Caki2 (cell line): ENCODE data around the gene IGF2. TPM values are rescaled to one million over a fixed set of nuclear protein-coding genes. Genes with fewer than 3 reads are reported as not detected.

Source experiments
- DNase-seq: peaks from one replicate; pipeline ENCODE4 v3.0.0-alpha.2; 2015; ENCODE audit warnings: low read depth
- in situ Hi-C: cut with HindIII; loops from 2 replicates; pipeline ENCODE4 v1.10.0; 2016; ENCODE audit warnings: low sequenced_read_pairs, low pct_unique_long_range_greater_than_20kb, mixed read lengths
- total RNA-seq: library from RNA; depleted of rRNA; stranded (reverse); fragments of >200 nt; shearing (Covaris generic); gene quantifications from 2 replicates; pipeline ENCODE4 v1.2.3, GENCODE V29; 2014; ENCODE audit warnings: low replicate concordance

IGF2 gene
- total RNA-seq, 1 experiment from 2014 or later, result 2.3 TPM

DNA sequence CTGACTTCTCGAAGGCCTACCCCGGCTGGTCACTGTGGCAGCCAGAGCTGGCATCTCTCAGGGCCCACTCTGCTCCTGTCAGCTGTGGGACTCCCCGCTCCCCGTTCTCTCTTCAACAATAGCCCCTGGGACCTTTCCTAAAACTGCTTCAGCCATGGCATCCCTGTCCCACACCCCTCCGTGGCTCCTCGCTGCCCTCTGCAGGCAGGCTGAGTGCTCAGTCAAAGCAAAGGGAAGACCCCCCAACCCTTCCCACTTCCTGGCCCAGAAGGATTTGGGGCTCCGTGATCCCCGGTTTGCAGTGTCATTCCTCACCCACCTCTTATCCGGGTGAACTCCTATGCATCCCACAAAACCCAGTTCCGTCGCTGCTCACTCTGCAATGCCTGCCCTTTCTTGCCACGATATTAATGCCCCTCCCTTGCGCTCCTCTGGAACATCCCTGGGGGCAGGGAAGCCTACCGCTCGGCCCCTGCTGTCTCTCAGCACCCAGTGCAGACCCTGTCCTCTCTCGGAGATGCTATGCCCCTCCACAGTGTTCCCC, 34.0 kb upstream of the IGF2 start:
- DNase-seq, result no peak
- in situ Hi-C loops, result no loop called here

DNA sequence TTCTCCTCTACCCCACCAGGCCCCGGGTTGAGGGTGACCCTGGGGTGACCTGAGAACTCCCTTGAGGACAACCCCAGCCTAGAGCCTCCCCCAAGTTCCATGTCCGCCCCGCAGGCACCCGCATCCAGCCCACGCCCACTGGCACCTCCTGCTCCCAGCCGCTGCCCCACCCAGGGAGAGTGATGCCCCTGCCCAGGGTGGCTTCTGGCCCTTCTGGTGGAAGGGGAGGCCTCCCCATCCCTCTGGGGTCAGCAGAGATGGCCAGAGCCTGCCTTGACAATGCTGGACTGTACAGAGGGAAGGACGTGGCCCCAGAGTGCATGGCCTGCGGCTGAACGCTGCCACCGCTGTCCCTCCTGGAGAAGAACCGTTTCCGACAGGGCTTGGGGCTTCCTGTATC, 33.5 kb upstream of the IGF2 start:
- no peak for DNase-seq
- in situ Hi-C loops, result no loop called here

DNA sequence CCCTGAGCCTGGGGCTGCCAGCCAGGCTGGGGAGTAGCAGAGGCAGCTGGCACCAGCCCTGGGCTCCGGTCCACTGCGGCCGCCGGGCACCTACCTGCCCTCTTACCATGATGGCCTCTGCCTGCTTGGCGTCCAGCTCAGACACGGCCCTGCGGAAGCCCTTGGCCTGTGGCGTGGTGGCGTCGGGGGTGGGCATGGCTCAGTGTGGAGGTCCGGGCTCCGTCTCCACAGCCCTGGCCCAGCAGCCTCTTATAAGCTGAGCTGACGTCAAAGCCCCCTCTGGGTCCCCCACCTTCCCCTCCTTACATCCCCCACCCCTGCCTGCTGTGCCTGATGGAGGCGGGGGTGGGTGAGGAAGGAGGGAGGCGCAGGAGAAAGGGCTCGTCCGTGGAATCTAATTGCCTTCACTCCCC, 32.4 kb upstream of the IGF2 start, which contains the start of gene TH:
TH (minus strand) TSS at position 225 of the 413 bp plus-strand sequence; CDS start at position 196, 29 bp downstream.
- in situ Hi-C loops, result no loop called here
- no peak for DNase-seq

DNA sequence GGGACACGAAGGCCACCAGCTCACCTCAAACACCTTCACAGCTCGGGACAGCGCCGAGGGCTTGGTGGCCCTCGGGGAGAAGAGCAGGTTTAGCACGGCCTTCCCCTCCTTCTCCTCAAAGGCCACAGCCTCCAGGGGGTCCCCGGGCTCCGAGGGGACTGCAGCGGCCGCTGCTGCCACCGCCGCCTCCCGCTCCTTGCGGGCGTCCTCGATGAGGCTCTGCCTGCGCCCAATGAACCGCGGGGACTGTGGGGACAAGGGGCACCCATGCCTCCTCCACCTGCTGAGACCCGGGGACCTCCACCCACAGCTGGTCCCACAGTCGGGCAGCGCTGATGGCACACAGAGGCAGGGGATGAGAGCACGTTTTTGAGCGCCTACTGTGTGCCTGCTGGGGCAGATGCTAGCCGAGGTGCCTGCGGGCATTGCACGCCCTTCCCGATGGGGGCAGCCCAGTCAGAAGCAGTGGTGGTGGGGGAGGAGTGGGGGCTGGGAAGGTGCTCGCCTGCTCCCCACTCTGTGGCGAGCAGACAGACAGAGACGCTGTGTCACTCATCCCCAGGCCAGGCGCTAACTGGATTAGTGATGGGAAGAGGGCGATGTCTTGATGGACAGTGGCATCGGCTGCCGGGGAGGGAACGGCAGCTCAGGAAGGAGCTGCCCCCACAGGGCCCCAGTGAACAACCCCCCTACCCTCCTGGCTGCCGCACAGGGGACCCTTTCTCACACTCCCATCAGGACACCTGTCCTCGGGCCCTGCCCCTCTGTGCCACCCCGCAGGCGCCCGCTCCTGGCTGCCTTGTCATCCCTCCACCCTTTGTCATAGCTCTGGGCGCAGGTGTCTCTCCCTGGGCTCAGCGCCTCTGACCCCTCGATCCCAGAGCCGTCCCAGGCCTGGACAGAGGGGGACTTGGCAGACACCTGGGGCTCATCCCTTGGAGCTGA, 30.7 kb upstream of the IGF2 start:
- DNase-seq, result no peak

DNA sequence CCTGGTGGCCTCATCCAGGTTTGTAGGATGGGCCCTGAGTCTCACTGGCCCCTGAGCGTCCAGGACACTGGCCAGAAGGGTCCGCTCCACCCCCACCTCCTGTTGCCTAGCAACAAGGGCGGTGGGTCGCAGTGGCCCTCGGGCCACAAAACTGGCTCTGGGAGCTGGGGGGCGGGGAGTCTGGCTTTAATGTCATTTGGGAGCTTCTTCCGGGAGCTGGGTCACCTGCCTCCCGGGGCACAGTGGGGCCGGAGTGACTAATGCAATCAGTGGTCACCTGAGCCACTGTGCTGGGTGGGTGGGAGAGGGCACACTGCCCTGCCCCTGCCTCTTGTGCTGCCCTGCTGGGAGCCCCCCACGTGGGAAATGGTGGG, 29.8 kb upstream of the IGF2 start:
- no peak for DNase-seq
- in situ Hi-C loops, result no loop called here

More for the DNA sequence above, 30.7 kb upstream of the IGF2 start:
- in situ Hi-C loops, result no loop called here

DNA sequence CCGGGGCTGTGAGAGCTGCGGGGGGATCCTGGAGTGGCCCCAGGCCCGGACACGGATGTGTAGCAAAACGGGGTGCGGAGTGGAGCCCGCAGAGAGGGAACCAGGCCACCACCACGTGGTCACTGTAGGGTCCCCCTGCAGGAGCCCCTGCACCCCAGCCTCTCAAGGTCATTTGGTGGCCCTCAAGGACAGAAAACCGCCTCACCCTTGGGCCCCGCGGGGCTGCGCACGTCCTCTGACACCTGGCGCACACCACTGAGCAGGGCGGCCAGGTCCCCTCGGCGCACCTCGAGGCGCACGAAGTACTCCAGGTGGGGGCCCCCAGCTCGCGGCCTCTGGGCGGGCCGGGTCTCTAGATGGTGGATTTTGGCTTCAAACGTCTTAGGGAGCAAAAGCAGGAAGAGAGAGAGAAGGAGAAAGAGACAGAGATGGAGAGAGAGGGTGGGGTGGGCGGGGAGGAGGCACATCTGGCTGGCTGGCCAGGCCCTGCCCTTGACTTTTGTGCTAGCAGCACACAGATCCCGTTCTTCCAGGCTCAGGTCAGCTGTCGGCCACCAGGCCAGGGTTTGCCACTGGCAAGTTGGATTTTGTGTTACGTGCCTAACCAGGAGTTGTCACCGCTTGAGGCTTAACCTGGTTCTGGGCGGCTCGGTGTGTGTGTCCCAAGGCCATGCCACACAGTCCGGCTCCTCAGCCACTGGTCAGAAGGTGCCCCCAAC, 29.3 kb upstream of the IGF2 start:
- DNase-seq, result no peak
- in situ Hi-C loops, result no loop called here

DNA sequence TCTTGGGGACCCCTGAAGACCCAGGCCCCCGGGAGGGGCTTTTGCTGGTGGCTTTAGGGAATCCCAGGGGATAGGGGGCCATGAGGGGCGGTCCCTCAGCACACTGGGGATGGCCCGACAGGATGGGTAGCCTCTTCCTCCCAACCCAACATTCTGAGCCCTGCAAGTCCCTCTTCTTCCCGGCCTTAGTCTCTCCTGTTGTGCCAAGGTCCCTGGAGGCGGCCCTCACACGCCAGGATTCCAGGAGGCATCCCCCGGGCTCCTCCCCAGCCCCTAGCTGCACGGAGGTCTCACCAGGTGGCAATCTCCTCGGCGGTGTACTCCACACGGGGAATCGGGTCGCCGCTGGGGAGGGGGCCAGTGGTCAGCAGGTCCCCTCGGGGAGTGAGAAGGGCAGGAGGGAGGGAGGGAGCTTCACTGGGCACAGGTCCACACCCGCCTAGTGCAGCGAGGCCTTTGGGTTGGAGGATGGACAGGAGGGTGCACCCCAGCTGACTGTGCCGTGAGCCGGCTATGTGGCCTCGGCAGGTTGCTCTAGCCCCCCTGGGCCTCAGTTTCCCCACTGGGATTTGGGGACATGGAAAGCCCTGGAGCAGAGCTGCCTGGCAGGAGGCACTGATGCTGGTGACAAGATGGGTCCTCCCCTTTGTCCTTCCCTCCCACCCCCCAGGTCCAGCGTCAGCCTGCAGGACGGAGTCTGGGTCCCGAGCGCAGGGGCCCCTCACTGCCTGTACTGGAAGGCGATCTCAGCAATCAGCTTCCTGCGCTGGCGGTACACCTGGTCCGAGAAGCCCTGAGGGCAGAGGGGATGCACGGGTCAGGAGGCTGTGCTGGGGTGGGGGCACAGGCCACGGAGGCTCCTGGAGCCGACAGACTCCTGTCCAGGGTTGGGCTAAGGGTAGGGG, 28.2 kb upstream of the IGF2 start:
- no peak for DNase-seq
- in situ Hi-C loops, result no loop called here

DNA sequence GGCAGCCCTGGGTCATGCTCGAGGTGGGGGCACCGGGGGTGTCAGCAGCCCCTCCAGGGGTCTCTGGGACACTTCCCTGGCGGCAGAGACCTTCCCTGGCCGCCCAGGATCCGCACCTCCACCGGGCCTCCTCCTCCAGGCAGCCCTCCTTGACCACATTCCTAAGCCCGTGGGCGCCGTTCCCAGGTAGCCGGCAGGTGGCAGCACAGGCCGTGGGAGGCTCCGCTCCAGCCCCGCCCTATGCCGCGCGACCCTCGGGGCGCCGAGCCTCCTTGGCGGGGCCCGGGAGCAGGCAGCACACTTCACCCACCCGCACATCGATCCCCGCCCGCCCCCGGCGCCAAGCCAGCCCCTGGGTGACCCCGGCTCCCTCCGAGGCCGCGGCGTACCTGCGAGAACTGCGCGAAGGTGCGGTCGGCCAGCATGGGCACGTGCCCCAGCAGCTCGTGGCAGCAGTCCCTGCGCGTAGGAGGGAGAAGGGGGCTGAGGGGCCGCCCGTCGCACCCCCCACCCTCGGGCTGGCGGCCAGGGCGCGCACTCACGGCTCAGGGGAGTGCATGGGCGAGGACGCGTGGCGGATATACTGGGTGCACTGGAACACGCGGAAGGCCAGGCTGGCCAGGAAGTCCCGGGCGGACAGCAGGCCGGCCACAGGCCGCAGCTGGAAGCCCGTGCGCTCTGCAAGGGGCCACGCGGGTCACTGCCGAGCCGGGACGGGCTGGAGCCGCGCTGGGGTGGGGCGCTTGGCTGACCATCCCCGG, 27.1 kb upstream of the IGF2 start:
- DNase-seq, result no peak
- in situ Hi-C loops, result no loop called here

DNA sequence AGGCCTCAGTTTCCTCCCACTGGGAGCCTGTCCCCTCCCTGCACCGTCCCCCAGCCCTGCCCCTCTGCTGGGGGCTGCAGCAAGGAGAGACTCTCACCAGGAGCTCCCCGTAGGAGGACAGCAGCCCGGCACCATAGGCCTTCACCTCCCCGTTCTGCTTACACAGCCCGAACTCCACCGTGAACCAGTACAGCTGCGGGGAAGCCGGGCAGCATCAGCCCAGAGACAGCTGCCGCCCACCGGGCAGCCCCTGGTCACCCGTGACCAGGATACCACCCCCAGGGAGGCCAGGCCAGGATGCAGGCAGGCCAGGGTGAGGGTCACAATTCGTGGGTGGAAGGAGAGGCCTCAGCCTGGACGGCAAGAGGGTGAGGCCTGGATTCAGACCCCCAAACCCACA, 26.4 kb upstream of the IGF2 start:
- no peak for DNase-seq
- in situ Hi-C loops, result no loop called here

DNA sequence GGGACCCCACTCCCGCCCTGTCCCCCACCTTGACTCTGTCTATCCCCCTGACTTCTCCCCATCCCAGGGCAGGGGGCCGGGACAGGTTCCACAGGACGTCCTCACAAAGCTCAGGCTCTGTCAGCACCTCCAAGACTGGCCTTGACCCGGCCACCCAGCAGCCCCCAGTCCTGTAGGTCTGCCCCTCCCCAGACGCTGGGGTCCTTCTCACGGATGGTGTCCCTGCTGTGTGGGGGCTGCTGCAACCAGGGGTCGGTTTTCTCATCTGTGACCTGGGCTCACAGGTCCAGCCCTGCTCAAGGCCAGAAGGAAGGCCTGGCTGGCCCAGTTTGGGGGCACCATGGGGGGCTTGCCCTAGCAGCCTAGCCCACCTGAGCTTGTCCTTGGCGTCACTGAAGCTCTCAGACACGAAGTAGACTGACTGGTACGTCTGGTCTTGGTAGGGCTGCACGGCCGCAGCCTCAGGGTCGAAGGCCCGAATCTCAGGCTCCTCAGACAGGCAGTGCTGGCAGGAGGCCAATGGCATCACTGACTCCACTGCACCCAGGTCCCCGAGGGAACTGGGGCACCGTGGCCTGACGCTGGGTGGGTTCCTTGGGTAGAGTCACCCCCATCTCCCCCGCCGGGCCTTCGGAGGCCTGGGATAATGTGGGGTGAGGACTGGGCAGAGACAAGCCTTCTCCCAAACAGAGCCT, 25.8 kb upstream of the IGF2 start:
- in situ Hi-C loops, result no loop called here
- DNase-seq, result no peak

DNA sequence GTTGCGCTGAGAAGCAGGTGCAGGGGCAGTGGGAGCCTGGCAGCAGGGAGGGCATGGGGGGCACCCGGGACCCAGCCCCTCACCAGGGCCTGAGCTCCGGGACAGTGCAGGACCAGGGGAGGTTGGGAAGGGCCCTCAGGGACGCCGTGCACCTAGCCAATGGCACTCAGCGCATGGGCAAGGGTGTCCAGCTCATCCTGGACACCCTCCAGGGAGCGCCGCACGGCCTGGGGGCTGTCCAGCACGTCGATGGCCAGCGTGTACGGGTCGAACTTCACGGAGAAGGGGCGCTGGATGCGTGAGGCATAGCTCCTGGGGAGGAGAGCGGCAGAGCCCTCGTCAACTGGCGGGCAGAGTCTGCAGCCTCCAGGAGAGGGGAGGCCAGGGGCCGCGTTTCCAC, 24.9 kb upstream of the IGF2 start:
- in situ Hi-C loops, result no loop called here

DNA sequence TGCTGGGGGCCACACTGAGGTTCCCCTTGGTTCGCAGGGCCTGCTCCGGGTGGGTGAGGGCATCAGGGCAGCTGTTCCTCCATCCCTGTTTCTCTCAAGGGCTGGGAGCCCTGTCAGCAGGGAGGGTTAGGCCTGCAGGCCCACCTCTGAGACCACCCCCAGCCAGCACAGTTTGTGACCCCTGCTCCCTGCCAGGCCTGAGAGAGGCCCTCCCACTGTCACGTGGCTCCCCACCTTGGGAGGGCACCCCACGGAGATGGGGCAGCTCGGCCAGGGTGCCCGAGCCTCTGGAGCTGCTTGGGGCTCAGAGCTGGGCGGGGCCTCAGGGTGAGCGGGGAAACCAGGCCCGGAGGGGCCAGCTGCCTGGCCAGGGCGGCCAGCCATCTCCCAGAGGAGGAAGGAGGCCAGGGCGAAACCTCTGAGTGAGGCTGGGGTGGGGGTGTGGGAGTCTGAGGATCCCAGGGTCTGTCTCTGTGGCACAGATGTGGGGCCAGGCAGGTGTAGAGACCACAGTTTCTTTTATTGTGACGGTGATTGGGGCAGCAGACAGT, 24.3 kb upstream of the IGF2 start:
- in situ Hi-C loops, result no loop called here
- no peak for DNase-seq

More for the DNA sequence above, 24.9 kb upstream of the IGF2 start:
- no peak for DNase-seq

DNA sequence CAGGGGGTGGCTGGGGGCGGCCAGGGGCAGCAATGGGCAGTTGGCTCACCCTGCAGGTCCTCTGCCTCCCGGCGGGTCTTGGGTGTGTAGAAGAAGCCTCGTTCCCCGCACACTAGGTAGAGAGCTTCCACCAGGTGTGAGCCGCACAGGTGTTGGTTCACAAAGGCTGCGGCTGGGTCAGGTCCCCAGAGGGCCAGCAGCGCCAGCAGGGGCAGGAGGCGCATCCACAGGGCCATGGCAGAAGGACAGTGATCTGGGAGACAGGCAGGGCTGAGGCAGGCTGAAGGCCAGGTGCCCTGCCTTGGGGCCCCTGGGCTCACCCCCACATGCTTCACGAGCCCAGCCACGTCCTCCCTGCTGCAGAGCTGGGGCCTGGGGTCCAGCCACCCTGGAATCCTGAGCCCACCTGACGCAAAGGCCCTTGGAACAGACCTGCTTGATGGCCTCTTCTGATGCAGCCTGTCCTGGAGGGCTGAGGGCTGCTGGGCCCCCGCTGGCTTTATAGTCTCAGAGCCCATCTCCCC, 21.6 kb upstream of the IGF2 start, which contains the start of gene INS:
INS (minus strand) TSS at position 474 of the 524 bp plus-strand sequence; CDS start at position 236, 238 bp downstream.
- in situ Hi-C loops, result no loop called here
- no peak for DNase-seq

DNA sequence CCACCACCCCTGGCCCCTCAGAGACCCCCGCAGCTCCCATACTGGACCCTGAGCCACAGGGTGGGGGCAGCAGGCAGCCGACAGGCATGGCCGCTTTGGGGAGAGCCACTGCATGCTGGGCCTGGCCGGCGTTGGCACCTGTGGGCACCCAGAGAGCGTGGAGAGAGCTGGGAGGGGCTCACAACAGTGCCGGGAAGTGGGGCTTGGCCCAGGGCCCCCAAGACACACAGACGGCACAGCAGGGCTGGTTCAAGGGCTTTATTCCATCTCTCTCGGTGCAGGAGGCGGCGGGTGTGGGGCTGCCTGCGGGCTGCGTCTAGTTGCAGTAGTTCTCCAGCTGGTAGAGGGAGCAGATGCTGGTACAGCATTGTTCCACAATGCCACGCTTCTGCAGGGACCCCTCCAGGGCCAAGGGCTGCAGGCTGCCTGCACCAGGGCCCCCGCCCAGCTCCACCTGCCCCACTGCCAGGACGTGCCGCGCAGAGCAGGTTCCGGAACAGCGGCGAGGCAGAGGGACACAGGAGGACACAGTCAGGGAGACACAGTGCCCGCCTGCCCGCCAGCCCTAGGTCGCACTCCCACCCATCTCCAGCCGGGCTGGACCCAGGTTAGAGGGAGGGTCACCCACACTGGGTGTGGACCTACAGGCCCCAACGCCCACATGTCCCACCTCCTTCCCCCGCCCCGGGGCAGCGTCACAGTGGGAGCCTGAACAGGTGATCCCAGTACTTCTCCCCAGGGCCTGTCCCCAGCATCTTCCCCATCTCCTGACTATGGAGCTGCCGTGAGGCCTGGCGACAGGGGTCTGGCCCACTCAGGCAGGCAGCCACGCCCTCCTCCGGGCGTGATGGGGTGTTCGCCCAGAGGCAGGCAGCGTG, 20.6 kb upstream of the IGF2 start:
- no peak for DNase-seq
- in situ Hi-C loops, result no loop called here

DNA sequence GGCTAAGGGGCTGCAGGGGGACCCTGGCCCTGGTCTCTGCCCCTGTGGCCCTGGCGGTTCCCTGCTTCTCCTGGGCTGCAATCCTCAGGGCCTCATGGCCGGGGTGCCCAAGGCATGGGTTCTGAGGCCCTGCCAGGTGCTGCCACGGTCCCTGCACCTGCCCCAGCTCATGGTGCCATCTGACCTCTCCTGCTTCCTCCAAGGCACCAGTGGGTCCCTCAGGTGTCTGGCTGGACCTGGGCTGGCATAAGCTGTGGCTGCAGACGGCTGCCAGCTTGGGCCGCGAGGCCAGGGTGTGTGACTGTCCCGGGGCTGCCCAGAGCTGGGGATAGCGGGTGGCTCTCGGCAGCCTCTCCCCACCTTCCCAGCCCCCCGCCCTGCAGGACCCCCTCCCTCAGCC, 19.8 kb upstream of the IGF2 start:
- in situ Hi-C loops, result no loop called here
- DNase-seq, result no peak
